Pancreas (tissue), 10 donors: Measurements from ENCODE around the gene POLR2H. TPM values are rescaled to one million over a fixed set of nuclear protein-coding genes. Genes with fewer than 3 reads are reported as not detected.

Experiments
- ATAC-seq, 4 donors: fragments of 200-7000 bp; cut with Tn5 transposase; one replicate each; pipeline versions ENCODE4 v1.8.0 to v1.9.1; 2020; ENCODE audit warnings: mild to moderate bottlenecking in 4 of 4, moderate library complexity in 4 of 4
- DNase-seq, 6 donors: peaks; one replicate each; pipeline ENCODE4 v3.0.0-alpha.2; 2020
- FAIRE-seq: peaks from 2 replicates; lab custom pipeline; 2012; peaks lifted over from hg19 to GRCh38; lab: Jason Lieb, UNC
- H3K27ac ChIP-seq, 4 donors: fragments of 200-600 bp; sonication (generic); 1 replicate in 3 of 4; 2 replicates in 1 of 4; pipeline versions ENCODE4 v1.5.0 to v1.8.0; 2020
- H3K27me3 ChIP-seq, 4 donors: fragments of 200-600 bp; one replicate each; pipeline ENCODE4 v1.8.0; 2021
- H3K36me3 ChIP-seq, 3 donors: fragments of 200-600 bp; sonication (generic) in 1 of 3; one replicate each; pipeline versions ENCODE4 v1.5.0 to v1.8.0; 2020 to 2021
- H3K4me1 ChIP-seq, 3 donors: fragments of 200-600 bp; one replicate each; pipeline ENCODE4 v1.8.0; 2021
- H3K4me3 ChIP-seq, 4 donors: fragments of 200-600 bp; sonication (generic) in 2 of 4; one replicate each; pipeline versions ENCODE4 v1.5.0 to v1.8.0; 2020 to 2021
- H3K9me3 ChIP-seq, 4 donors: fragments of 200-600 bp; one replicate each; pipeline ENCODE4 v1.8.0; 2021
- CTCF ChIP-seq, 4 donors: fragments of 200-600 bp; sonication (generic) in 3 of 4; IDR thresholded peaks; one replicate each; pipeline versions ENCODE4 v1.5.0 to v1.8.0; 2021; ENCODE audit warnings: antibody characterized with exemption in 4 of 4
- WGBS, 2 donors: extraction: QIAGEN DNeasy Blood & Tissue Kit; methylation state at CpG; one replicate each; pipeline ENCODE4 v1.1.7; 2013; 5-methylcytosine and 5-hydroxymethylcytosine counted together
- intact Hi-C, 3 donors: fragments of 100-400 bp; cut with DNase I; formaldehyde crosslinking; loops; one replicate each; pipeline versions ENCODE4 v1.11.1 to v1.14.2; 2022
- polyA plus RNA-seq, 2 donors: library from polyadenylated mRNA; stranded (reverse); fragments of 200-250 nt; gene quantifications; one replicate each; pipeline ENCODE4 v1.2.3, GENCODE V29; 2013
- total RNA-seq, 6 donors: library from RNA; stranded (reverse); fragmentation: NEBNext Ultra II Directional in 4 of 6; extraction: Animal tissue kit (Norgen Biotek cat#: 25700) in 4 of 6; gene quantifications; one replicate each; pipeline versions ENCODE4 v1.2.1 to v1.2.4, GENCODE V29; 2021 to 2023
- donor health status: healthy with polysubstance abuse.
- donor health status: DM: no; HTN: no; CAD: no; lungs with moderate emphysema.
- donor health status: DM: no; HTN: no; CAD: no.
- donor health status: control.
- donor health status: control.
- donor health status: Bipolar disorder and iron deficiency.
- donor health status: DM: yes; HTN: yes; CAD: no.
- donor health status: DM: no; HTN: no; CAD: no.
- donor health status: DM: no; HTN: no; CAD: no.
- donor health status: DM: yes; HTN: yes; CAD: no.

Gene POLR2H
- total and polyA plus RNA-seq, 8 donors, result 19.7 to 116 (median 28.8) TPM

- TF ChIP-seq CTCF (IDR thresholded peaks at IDR 0.05), result no peak
- Histone ChIP-seq H3K27ac (peak overlapping the region; percentile 89 to 94 (median 91)), H3K4me1 (peaks cover 27 to 38% (median 30%) of the 10 kb centered on the region in 3 donors), H3K4me3 (peak overlapping the region; percentile 83 to 94 (median 88)), H3K9me3 (no peaks in the 10 kb centered on the region), H3K27me3 (no peaks in the 10 kb centered on the region), H3K36me3 (peaks cover 0 to 7% (median 5%) of the 10 kb centered on the region in 3 donors)
- ATAC-seq, result no peak
- no peak for FAIRE-seq
- WGBS, 2 donors, result 9 to 16% methylated on average over 14 to 16 of the region's 16 CpGs
- DNase-seq, result peak in 2 of 6 donors; percentile 23 to 48
- intact Hi-C loops, result no loop called here
These were observed 45.4 kb upstream of the POLR2H start for GRCh38 chr3:184315871-184316661.

DNA sequence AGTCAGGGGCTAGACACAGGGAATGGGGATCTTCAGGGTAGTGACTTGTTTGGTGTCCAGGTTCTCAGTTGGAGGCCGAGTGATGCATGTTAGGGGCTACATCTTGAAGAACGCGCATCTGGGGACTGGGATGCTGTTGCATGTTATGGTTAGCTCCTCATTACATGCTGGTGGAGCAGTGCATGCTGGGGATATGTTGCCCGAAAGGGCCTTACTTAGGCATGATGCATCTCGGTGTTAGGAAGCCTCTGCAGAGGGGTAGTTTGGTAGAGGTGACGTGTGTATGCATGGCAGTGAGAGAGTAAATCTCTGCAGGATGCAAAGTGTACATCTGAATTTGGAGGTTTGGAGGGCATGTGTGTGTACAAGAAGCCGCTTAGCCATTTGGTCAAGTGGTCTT lies 44.7 kb upstream of the POLR2H start:
- peak overlapping the region in 3 of 4 donors; percentile 85 to 94 (median 90) for H3K4me3 ChIP-seq
- H3K36me3 ChIP-seq, result peaks cover 3 to 14% (median 12%) of the 10 kb centered on the region in 3 donors

GRCh38 chr3:184317201-184317600 lies 44.3 kb upstream of the POLR2H start:
- Histone ChIP-seq H3K9me3 (no peaks in the 10 kb centered on the region), H3K27me3 (no peaks in the 10 kb centered on the region), H3K27ac (peak overlapping the region in 2 of 4 donors; percentile 11 to 64), H3K4me1 (peaks cover 27 to 38% (median 30%) of the 10 kb centered on the region in 3 donors), H3K36me3 (peaks cover 6 to 18% (median 16%) of the 10 kb centered on the region in 3 donors), H3K4me3 (peak overlapping the region in 2 of 4 donors; percentile 85 to 94)
- no peak for TF ChIP-seq CTCF (IDR thresholded peaks at IDR 0.05)
- ATAC-seq (no peak), FAIRE-seq (no peak), DNase-seq (no peak)
- WGBS, 2 donors, result 39 to 43% methylated on average over 5 of the region's 5 CpGs
- intact Hi-C loops, result no loop called here

More for the DNA sequence above, 44.7 kb upstream of the POLR2H start:
- no peak for TF ChIP-seq CTCF (IDR thresholded peaks at IDR 0.05)
- 47 to 57% methylated on average over 7 of the region's 7 CpGs for whole genome bisulfite sequencing, 2 donors
- H3K9me3 ChIP-seq, result no peaks in the 10 kb centered on the region
- H3K4me1 ChIP-seq, result peaks cover 27 to 38% (median 30%) of the 10 kb centered on the region in 3 donors
- H3K27me3 ChIP-seq, result no peaks in the 10 kb centered on the region
- DNase-seq (no peak), ATAC-seq (no peak), FAIRE-seq (no peak)
- H3K27ac ChIP-seq, result no peak overlapping the region
- intact Hi-C loops, result no loop called here

GRCh38 chr3:184320104-184320445 lies 41.4 kb upstream of the POLR2H start:
- intact Hi-C loops, result no loop called here
- H3K27me3 ChIP-seq, result no peaks in the 10 kb centered on the region
- H3K36me3 ChIP-seq, result peaks cover 19 to 47% (median 45%) of the 10 kb centered on the region in 3 donors
- WGBS, 2 donors, result 3 to 5% methylated on average over 4 of the region's 4 CpGs
- FAIRE-seq (no peak), DNase-seq (peak; percentile 94 to 99 (median 98)), ATAC-seq (peak; percentile 88 to 94 (median 90))
- peak overlapping the region; percentile 69 to 92 (median 80) for H3K27ac ChIP-seq
- H3K4me1 ChIP-seq, result peaks cover 27 to 38% (median 30%) of the 10 kb centered on the region in 3 donors
- peak overlapping the region in 2 of 4 donors; percentile 28 to 32 for H3K4me3 ChIP-seq
- TF ChIP-seq CTCF (IDR thresholded peaks at IDR 0.05), result no peak
- H3K9me3 ChIP-seq, result no peaks in the 10 kb centered on the region

DNA sequence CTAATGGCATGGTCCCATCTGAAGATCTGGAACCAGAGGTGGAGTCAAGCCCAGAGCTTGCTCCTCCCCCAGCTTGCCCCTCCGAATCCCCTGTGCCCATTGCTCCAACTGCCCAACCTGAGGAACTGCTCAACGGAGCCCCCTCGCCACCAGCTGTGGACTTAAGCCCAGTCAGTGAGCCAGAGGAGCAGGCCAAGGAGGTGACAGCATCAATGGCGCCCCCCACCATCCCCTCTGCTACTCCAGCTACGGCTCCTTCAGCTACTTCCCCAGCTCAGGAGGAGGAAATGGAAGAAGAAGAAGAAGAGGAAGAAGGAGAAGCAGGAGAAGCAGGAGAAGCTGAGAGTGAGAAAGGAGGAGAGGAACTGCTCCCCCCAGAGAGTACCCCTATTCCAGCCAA lies 39.8 kb upstream of the POLR2H start:
- Histone ChIP-seq H3K27me3 (no peaks in the 10 kb centered on the region), H3K4me1 (peaks cover 27 to 34% (median 30%) of the 10 kb centered on the region in 3 donors), H3K4me3 (no peak overlapping the region), H3K27ac (no peak overlapping the region), H3K36me3 (peaks cover 26 to 63% (median 61%) of the 10 kb centered on the region in 3 donors), H3K9me3 (no peaks in the 10 kb centered on the region)
- FAIRE-seq (no peak), DNase-seq (peak in 2 of 6 donors; percentile 16 to 42), ATAC-seq (no peak)
- intact Hi-C loops, result no loop called here
- WGBS, 2 donors, result 86 to 90% methylated on average over 5 of the region's 5 CpGs
- no peak for TF ChIP-seq CTCF (IDR thresholded peaks at IDR 0.05)
